Left colon (tissue), 2 donors: ENCODE results near the gene LHCGR. TPM values are rescaled to one million over a fixed set of nuclear protein-coding genes. Genes with fewer than 3 reads are reported as not detected.
A peak's percentile ranks its signal among the peaks of the same experiment; 100 is the strongest.

ENCODE experiments used
- ATAC-seq: fragments of 200-7000 bp; cut with Tn5 transposase; one replicate; pipeline ENCODE4 v1.9.1; 2020; ENCODE audit warnings: mild to moderate bottlenecking, moderate library complexity
- DNase-seq, 2 donors: peaks; one replicate each; pipeline ENCODE4 v3.0.0-alpha.2; 2020
- intact Hi-C, 2 donors: fragments of 100-400 bp; cut with DNase I in 1 of 2; cut with micrococcal nuclease in 1 of 2; formaldehyde crosslinking; loops; one replicate each; pipeline versions ENCODE4 v1.11.2 to v1.14.0; 2022; cut with DNase I, micrococcal nuclease
- total RNA-seq, 2 donors: library from RNA; stranded (reverse); fragmentation: NEBNext Ultra II Directional; extraction: Animal tissue kit (Norgen Biotek cat#: 25700); gene quantifications; one replicate each; pipeline ENCODE4 v1.2.1, GENCODE V29; 2021
- donor health status: DM: no; HTN: no; CAD: no.
- donor health status: DM: yes; HTN: yes; CAD: no.

LHCGR gene
- total RNA-seq, 2 donors from 2014 or later: not detected

DNA sequence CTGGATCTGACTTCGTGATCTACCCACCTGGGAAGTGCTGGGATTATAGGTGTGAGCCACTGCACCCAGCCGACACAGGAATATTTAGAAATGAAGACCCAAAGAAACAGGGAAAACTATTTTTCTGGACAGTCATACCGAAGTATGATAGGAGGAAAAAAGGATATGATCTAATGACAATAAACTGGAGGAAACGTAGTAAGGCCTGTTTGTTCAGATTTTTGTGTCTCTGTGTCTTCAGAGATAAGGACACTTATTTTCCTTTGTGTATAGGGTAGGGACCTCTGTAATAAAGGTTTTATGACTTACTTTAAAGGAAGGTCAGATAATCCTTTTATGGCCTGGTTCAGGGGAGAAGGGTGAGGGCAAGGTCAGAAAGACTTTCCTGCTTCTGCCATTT, 81.9 kb downstream of the LHCGR start:
- DNase-seq: no peak
- intact Hi-C loops: no loop called here

DNA sequence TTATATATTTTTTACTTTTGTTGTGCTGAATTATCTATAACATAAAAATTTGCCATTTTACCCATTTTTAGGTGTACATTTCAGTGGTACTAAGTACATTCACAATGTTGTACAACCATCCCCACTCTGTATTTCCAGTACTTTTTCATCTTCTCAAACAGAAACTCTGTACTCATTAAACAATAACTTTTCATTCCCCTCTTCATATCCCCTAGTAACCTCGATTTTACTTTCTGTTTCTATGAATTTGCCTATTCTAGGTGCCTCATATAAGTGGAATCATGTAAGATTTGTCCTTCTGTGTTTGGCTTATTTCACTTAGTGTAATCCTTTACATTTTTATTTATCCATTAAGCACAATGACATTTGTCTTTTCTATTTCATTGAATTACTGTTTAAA, 86.5 kb downstream of the LHCGR start:
- ATAC-seq (no peak), DNase-seq (no peak)
- intact Hi-C loops: no loop called here

More for the DNA sequence above, 81.9 kb downstream of the LHCGR start:
- ATAC-seq: peak; percentile 45

- ATAC-seq (no peak), DNase-seq (no peak)
- intact Hi-C loops: no loop called here
Measured at GRCh38 chr2:48651158-48651790, 104.2 kb downstream of the LHCGR start.

- intact Hi-C loops: no loop called here
- DNase-seq (no peak), ATAC-seq (no peak)
Measured at GRCh38 chr2:48638261-48638660, 117.3 kb downstream of the LHCGR start.

Other genes starting within 250 kb of the LHCGR start
- 10 to 100 TPM in 1 of 2 donors, 1 to 10 TPM in 1; 3.4 to 13.3 TPM for gene STON1, start 225.6 kb downstream of the LHCGR start, total RNA-seq
- not detected for gene GTF2A1L, start 137.9 kb downstream of the LHCGR start, total RNA-seq